Neural progenitor cell (in vitro differentiated cells): ENCODE measurements around the gene MOB2.
"Not testable (repeated sequence)": the region's sequence is repeated elsewhere in the genome, so short reads cannot be mapped to it uniquely, and the experiment has no call there.

Source experiments
- EZH2phosphoT487 ChIP-seq: fragments of 200-600 bp; sonication (generic); IDR thresholded peaks from 2 replicates; pipeline ENCODE4 v1.6.1; 2017; ENCODE audit warnings: antibody characterized with exemption
- TF ChIP-seq, protein P1 (sequence below): fragments of 200-600 bp; sonication (generic); IDR thresholded peaks from 2 replicates; pipeline ENCODE4 v1.5.1; 2017; ENCODE audit warnings: antibody characterized with exemption, mild to moderate bottlenecking

DNA sequence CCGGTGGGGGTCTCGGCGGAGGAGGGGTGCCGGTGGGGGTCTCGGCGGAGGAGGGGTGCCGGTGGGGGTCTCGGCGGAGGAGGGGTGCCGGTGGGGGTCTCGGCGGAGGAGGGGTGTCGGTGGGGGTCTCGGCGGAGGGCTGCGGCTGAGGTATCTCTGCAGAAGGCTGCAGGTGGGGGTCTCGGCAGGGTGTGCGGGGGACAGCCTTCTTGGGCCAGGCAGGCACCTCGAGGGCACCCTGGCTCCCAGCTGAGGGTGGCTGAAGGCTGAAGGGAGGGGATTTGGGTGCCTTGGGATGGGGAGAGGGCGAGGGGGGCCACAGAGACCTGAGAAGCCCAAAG lies 51.1 kb downstream of the MOB2 start:
- not testable (repeated sequence) for TF ChIP-seq EZH2phosphoT487
- TF ChIP-seq, protein P1, sequence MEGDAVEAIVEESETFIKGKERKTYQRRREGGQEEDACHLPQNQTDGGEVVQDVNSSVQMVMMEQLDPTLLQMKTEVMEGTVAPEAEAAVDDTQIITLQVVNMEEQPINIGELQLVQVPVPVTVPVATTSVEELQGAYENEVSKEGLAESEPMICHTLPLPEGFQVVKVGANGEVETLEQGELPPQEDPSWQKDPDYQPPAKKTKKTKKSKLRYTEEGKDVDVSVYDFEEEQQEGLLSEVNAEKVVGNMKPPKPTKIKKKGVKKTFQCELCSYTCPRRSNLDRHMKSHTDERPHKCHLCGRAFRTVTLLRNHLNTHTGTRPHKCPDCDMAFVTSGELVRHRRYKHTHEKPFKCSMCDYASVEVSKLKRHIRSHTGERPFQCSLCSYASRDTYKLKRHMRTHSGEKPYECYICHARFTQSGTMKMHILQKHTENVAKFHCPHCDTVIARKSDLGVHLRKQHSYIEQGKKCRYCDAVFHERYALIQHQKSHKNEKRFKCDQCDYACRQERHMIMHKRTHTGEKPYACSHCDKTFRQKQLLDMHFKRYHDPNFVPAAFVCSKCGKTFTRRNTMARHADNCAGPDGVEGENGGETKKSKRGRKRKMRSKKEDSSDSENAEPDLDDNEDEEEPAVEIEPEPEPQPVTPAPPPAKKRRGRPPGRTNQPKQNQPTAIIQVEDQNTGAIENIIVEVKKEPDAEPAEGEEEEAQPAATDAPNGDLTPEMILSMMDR, result not testable (repeated sequence)
